Thoracic aorta (tissue), 2 donors: ENCODE results near the gene EMID1. TPM values are rescaled to one million over a fixed set of nuclear protein-coding genes. Genes with fewer than 3 reads are reported as not detected.

ENCODE experiments used
- ATAC-seq: fragments of 150-250 bp; one replicate; pipeline ENCODE4 v1.8.0; 2017; ENCODE audit warnings: low read depth; ENCODE audit not compliant: insufficient number of reproducible peaks, low FRiP score
- DNase-seq: peaks from one replicate; pipeline ENCODE4 v3.0.0-alpha.2; 2020; ENCODE audit warnings: low spot score
- H3K27ac ChIP-seq, 2 donors: fragments of 200-600 bp; sonication (generic); 1 replicate in 1 of 2; 2 replicates in 1 of 2; pipeline ENCODE4 v1.5.1; 2016; ENCODE audit warnings: mild to moderate bottlenecking in 2 of 2, moderate library complexity in 2 of 2
- H3K27me3 ChIP-seq: fragments of 200-600 bp; sonication (generic); replicated peaks from 2 replicates; pipeline ENCODE4 v1.6.0; 2016; ENCODE audit warnings: mild to moderate bottlenecking; ENCODE audit not compliant: insufficient read depth
- H3K36me3 ChIP-seq: fragments of 200-600 bp; sonication (generic); one replicate; pipeline ENCODE4 v1.5.1; 2016
- H3K4me1 ChIP-seq, 2 donors: fragments of 200-600 bp; sonication (generic); 1 replicate in 1 of 2; 2 replicates in 1 of 2; pipeline versions ENCODE4 v1.5.1 to v1.6.0; 2016; ENCODE audit warnings: low read depth in 2 of 2, mild to moderate bottlenecking in 1 of 2; ENCODE audit not compliant: control insufficient read depth in 1 of 2
- H3K4me3 ChIP-seq: fragments of 200-600 bp; sonication (generic); 2 replicates; pipeline ENCODE4 v1.5.1; 2016; ENCODE audit warnings: mild to moderate bottlenecking
- H3K9me3 ChIP-seq: fragments of 200-600 bp; sonication (generic); 2 replicates; pipeline ENCODE4 v1.5.1; 2016
- CTCF ChIP-seq: fragments of 200-600 bp; sonication (generic); IDR thresholded peaks from one replicate; pipeline ENCODE4 v1.5.1; 2019; ENCODE audit warnings: antibody characterized with exemption
- total RNA-seq, 2 donors: library from RNA; depleted of rRNA; stranded (reverse); fragments of >200 nt; gene quantifications; one replicate each; pipeline versions ENCODE4 v1.1.0 to v1.2.3, GENCODE V29; 2016

The EMID1 gene
- total RNA-seq, 2 donors from 2014 or later, result 0.27 TPM; not detected in 1

- ATAC-seq, result no peak
- H3K36me3 ChIP-seq, result no peaks in the 10 kb centered on the region
- H3K9me3 ChIP-seq, result no peaks in the 10 kb centered on the region
Measured at GRCh38 chr22:29211466-29211865, 5.8 kb downstream of the EMID1 start.

GRCh38 chr22:29212743-29213142, 7.0 kb downstream of the EMID1 start:
- Histone ChIP-seq H3K27ac (no peak overlapping the region), H3K9me3 (no peaks in the 10 kb centered on the region), H3K4me3 (no peak overlapping the region), H3K36me3 (no peaks in the 10 kb centered on the region), H3K4me1 (peaks cover 0 to 6% of the 10 kb centered on the region in 2 donors), H3K27me3 (no peaks in the 10 kb centered on the region)
- no peak for TF ChIP-seq CTCF
- no peak for ATAC-seq
- no peak for DNase-seq

More at GRCh38 chr22:29211466-29211865, 5.8 kb downstream of the EMID1 start:
- no peak for TF ChIP-seq CTCF
- Histone ChIP-seq H3K27me3 (no peaks in the 10 kb centered on the region), H3K4me3 (no peak overlapping the region), H3K4me1 (peaks cover 0 to 2% of the 10 kb centered on the region in 2 donors), H3K27ac (no peak overlapping the region)
- DNase-seq, result no peak

GRCh38 chr22:29213493-29213892, 7.8 kb downstream of the EMID1 start:
- no peak overlapping the region for H3K4me3 ChIP-seq
- no peak for DNase-seq
- H3K9me3 ChIP-seq, result no peaks in the 10 kb centered on the region
- no peak overlapping the region for H3K27ac ChIP-seq
- no peak for ATAC-seq
- no peaks in the 10 kb centered on the region for H3K27me3 ChIP-seq
- no peak for TF ChIP-seq CTCF
- no peaks in the 10 kb centered on the region for H3K36me3 ChIP-seq
- peaks cover 0 to 6% of the 10 kb centered on the region in 2 donors for H3K4me1 ChIP-seq

GRCh38 chr22:29214232-29214631, 8.5 kb downstream of the EMID1 start:
- H3K9me3 ChIP-seq, result no peaks in the 10 kb centered on the region
- ATAC-seq (no peak), DNase-seq (no peak)
- no peaks in the 10 kb centered on the region for H3K27me3 ChIP-seq
- no peak for TF ChIP-seq CTCF
- H3K4me3 ChIP-seq, result no peak overlapping the region
- peaks cover 0 to 6% of the 10 kb centered on the region in 2 donors for H3K4me1 ChIP-seq
- H3K36me3 ChIP-seq, result no peaks in the 10 kb centered on the region
- no peak overlapping the region for H3K27ac ChIP-seq

- Histone ChIP-seq H3K4me3 (no peak overlapping the region), H3K27me3 (no peaks in the 10 kb centered on the region), H3K36me3 (no peaks in the 10 kb centered on the region), H3K27ac (no peak overlapping the region), H3K4me1 (peaks cover 0 to 6% of the 10 kb centered on the region in 2 donors), H3K9me3 (no peaks in the 10 kb centered on the region)
- TF ChIP-seq CTCF, result no peak
- DNase-seq (no peak), ATAC-seq (no peak)
Measured at GRCh38 chr22:29215012-29215860, 9.5 kb downstream of the EMID1 start.
